Activated CD4-positive, alpha-beta T cell treated with anti-CD3 and anti-CD28 coated beads for 36 hours (primary cell): ENCODE results near the gene OR2A14. TPM values are rescaled to one million over a fixed set of nuclear protein-coding genes. Genes with fewer than 3 reads are reported as not detected.
"Not testable (repeated sequence)": the region's sequence is repeated elsewhere in the genome, so short reads cannot be mapped to it uniquely, and the experiment has no call there.

Experiments
- ATAC-seq: fragments of 200-7000 bp; cut with Tn5 transposase; one replicate; pipeline ENCODE4 v1.10.0; 2021; ENCODE audit warnings: mild to moderate bottlenecking, moderate library complexity
- CTCF ChIA-PET: fragments of 350-600 bp; sonication (Branson Sonifier 250); formaldehyde crosslinking; loops from one replicate; lab custom pipeline; 2021; ENCODE audit warnings: antibody characterized with exemption; lab: Charles Lee
- POLR2A ChIA-PET: fragments of 350-600 bp; sonication (Branson Sonifier 250); formaldehyde crosslinking; loops from one replicate; lab custom pipeline; 2021; ENCODE audit warnings: antibody characterized with exemption, inconsistent platforms; lab: Charles Lee
- DNase-seq: peaks from one replicate; pipeline ENCODE4 v3.0.0-alpha.2; 2020
- H3K27ac Mint-ChIP-seq: one replicate; pipeline ENCODE4 v1.8.0; 2021; ENCODE audit warnings: mixed read lengths
- H3K27me3 Mint-ChIP-seq: one replicate; pipeline ENCODE4 v1.8.0; 2021; ENCODE audit warnings: mixed read lengths
- H3K36me3 Mint-ChIP-seq: one replicate; pipeline ENCODE4 v1.8.0; 2021; ENCODE audit warnings: low read depth, mixed read lengths
- H3K4me1 Mint-ChIP-seq: one replicate; pipeline ENCODE4 v1.8.0; 2021; ENCODE audit warnings: mixed read lengths
- H3K4me3 Mint-ChIP-seq: one replicate; pipeline ENCODE4 v1.8.0; 2021; ENCODE audit warnings: mild to moderate bottlenecking, moderate library complexity, mixed read lengths
- H3K9me3 Mint-ChIP-seq: one replicate; pipeline ENCODE4 v1.8.0; 2021; ENCODE audit warnings: low read depth, mixed read lengths
- intact Hi-C, 2 experiments: fragments of 100-400 bp; cut with DNase I in 1 of 2; cut with micrococcal nuclease in 1 of 2; formaldehyde crosslinking; loops; one replicate each; pipeline versions ENCODE4 v1.14.2 to v1.15.1; 2022 to 2024; cut with DNase I, micrococcal nuclease
- total RNA-seq, 2 experiments: library from RNA; stranded (reverse); gene quantifications; one replicate each; pipeline ENCODE4 v1.2.3, GENCODE V29; 2021

The OR2A14 gene
- total RNA-seq, 2 experiments from 2014 or later = not detected

GRCh38 chr7:144148224-144148827, 25.4 kb downstream of the OR2A14 start:
- DNase-seq (no peak), ATAC-seq (no peak)
- Mint-ChIP-seq H3K4me1 (no peaks in the 10 kb centered on the region), H3K27me3 (peaks cover 13% of the 10 kb centered on the region), H3K36me3 (peaks cover 7% of the 10 kb centered on the region), H3K9me3 (peaks cover 28% of the 10 kb centered on the region), H3K27ac (no peak overlapping the region), H3K4me3 (no peak overlapping the region)
- ChIA-PET CTCF (interaction anchor here (0.7 kb wide), 1 partner anchor 31 kb away, joined by 3 read pairs; no protein-coding TSS in a partner anchor), POLR2A (no interaction called here)
- intact Hi-C loops = no loop called here

GRCh38 chr7:144158861-144159260, 35.9 kb downstream of the OR2A14 start:
- Mint-ChIP-seq H3K4me1 (no peaks in the 10 kb centered on the region), H3K36me3 (no peaks in the 10 kb centered on the region), H3K9me3 (no peaks in the 10 kb centered on the region), H3K4me3 (no peak overlapping the region), H3K27me3 (peaks cover 9% of the 10 kb centered on the region), H3K27ac (no peak overlapping the region)
- DNase-seq = no peak
- ChIA-PET CTCF (no interaction called here), POLR2A (no interaction called here)
- intact Hi-C loops = no loop called here
- no peak for ATAC-seq

GRCh38 chr7:144164784-144165183, 41.8 kb downstream of the OR2A14 start:
- ChIA-PET POLR2A (no interaction called here), CTCF (interaction anchor here (0.6 to 0.9 kb wide), 2 partner anchors 13 to 56 kb away, joined by 3 read pairs; no protein-coding TSS in a partner anchor)
- Mint-ChIP-seq H3K27me3 (peaks cover 17% of the 10 kb centered on the region), H3K36me3 (no peaks in the 10 kb centered on the region), H3K27ac (no peak overlapping the region), H3K4me3 (no peak overlapping the region), H3K9me3 (no peaks in the 10 kb centered on the region), H3K4me1 (no peaks in the 10 kb centered on the region)
- ATAC-seq = no peak
- intact Hi-C loops = no loop called here
- no peak for DNase-seq

DNA sequence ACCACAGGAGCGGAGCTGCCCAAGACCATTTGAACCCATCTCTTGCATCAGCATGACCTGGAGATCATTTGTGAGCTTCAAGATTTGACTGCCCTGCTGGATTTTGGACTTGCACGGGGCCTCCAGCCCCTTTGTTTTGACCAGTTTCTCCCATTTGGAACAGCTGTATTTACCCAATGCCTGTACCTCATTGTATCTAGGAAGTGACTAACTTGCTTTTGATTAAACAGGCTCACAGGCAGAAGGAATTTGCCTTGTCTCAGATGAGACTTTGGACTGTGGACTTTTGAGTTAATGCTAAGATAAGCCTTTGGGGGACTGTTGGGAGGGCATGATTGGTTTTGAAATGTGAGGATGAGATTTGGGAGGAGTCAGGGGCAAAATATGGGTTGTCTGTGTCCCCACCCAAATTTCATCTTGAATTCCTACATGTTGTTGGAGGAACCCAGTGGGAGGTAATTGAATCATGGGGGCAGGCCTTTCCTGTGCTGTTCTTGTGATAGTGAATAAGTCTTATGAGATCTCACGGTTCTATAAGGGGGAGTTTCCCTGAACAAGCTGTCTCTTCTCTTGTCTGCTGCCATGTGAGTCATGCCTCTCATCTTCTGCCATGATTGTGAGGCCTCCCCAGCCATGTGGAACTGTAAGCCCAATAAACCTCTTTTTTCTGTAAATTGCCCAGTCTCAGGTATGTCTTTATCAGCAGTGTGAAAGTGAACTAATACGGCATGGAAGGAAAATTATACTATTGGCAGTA, 48.8 kb downstream of the OR2A14 start:
- CTCF ChIA-PET = interaction anchor here (1.1 kb wide), 1 partner anchor 266 kb away, joined by 3 read pairs; no protein-coding TSS in a partner anchor

GRCh38 chr7:144174613-144175012, 51.6 kb downstream of the OR2A14 start:
- H3K4me1 Mint-ChIP-seq = no peaks in the 10 kb centered on the region
- H3K27me3 Mint-ChIP-seq = peaks cover 5% of the 10 kb centered on the region
- peaks cover 3% of the 10 kb centered on the region for H3K9me3 Mint-ChIP-seq
- no peak for DNase-seq
- ATAC-seq = no peak
- no peak overlapping the region for H3K4me3 Mint-ChIP-seq
- ChIA-PET CTCF (interaction anchor here (1.2 kb wide), 2 partner anchors 47 to 219 kb away, joined by 5 to 6 read pairs; no protein-coding TSS in a partner anchor), POLR2A (no interaction called here)
- peaks cover 2% of the 10 kb centered on the region for H3K36me3 Mint-ChIP-seq
- H3K27ac Mint-ChIP-seq = no peak overlapping the region
- intact Hi-C loops = loop anchor here (5.0 kb wide), 2 partner anchors 218 to 263 kb away; no protein-coding TSS in a partner anchor

More for the DNA sequence above, 48.8 kb downstream of the OR2A14 start:
- POLR2A ChIA-PET, H3K9me3 Mint-ChIP-seq, H3K36me3 Mint-ChIP-seq, H3K27ac Mint-ChIP-seq, H3K4me3 Mint-ChIP-seq, ATAC-seq, intact Hi-C loops, H3K4me1 Mint-ChIP-seq, H3K27me3 Mint-ChIP-seq: not testable (repeated sequence)
- peak; percentile 9 for DNase-seq

GRCh38 chr7:144178380-144179164, 55.6 kb downstream of the OR2A14 start:
- DNase-seq (peak; percentile 36), ATAC-seq (peak; percentile 90)
- H3K4me3 Mint-ChIP-seq, POLR2A ChIA-PET, H3K27me3 Mint-ChIP-seq, H3K27ac Mint-ChIP-seq, H3K9me3 Mint-ChIP-seq, H3K36me3 Mint-ChIP-seq, H3K4me1 Mint-ChIP-seq: not testable (repeated sequence)
- CTCF ChIA-PET = interaction anchor here (0.8 to 1.3 kb wide), 3 partner anchors 9 to 215 kb away, joined by 3 to 6 read pairs (median 4); no protein-coding TSS in a partner anchor
- intact Hi-C loops = loop anchor here (5.0 kb wide), 2 partner anchors 214 to 259 kb away; no protein-coding TSS in a partner anchor

- CTCF ChIA-PET, DNase-seq, ATAC-seq, POLR2A ChIA-PET, H3K4me3 Mint-ChIP-seq, H3K9me3 Mint-ChIP-seq, H3K27me3 Mint-ChIP-seq, H3K27ac Mint-ChIP-seq, H3K4me1 Mint-ChIP-seq, H3K36me3 Mint-ChIP-seq: not testable (repeated sequence)
- intact Hi-C loops = loop anchor here (5.0 kb wide), 2 partner anchors 213 to 258 kb away; no protein-coding TSS in a partner anchor
Measured at GRCh38 chr7:144179165-144179479, 56.1 kb downstream of the OR2A14 start.

Other genes with a start within 250 kb of the OR2A14 start
- gene TCAF1, start 221.0 kb upstream of the OR2A14 start, total RNA-seq = 10 to 100 TPM; 16.5 to 17.7 TPM
- not detected for gene OR2F2, start 187.9 kb upstream of the OR2A14 start, total RNA-seq
- not detected for gene OR2F1, start 168.3 kb upstream of the OR2A14 start, total RNA-seq
- not detected for gene OR6B1, start 122.9 kb upstream of the OR2A14 start, total RNA-seq
- not detected for gene OR2A5, start 74.2 kb upstream of the OR2A14 start, total RNA-seq
- not detected for gene OR2A25, start 53.4 kb upstream of the OR2A14 start, total RNA-seq
- not detected for gene OR2A12, start 36.9 kb upstream of the OR2A14 start, total RNA-seq
- gene OR2A2, start 13.6 kb upstream of the OR2A14 start, total RNA-seq = not detected
- gene CTAGE4, start 60.3 kb downstream of the OR2A14 start, total RNA-seq = 1 to 10 TPM; 1.2 to 1.4 TPM
- gene ARHGEF35, start 72.7 kb downstream of the OR2A14 start, total RNA-seq = 1 to 10 TPM; 5.1 to 6.3 TPM
- gene OR2A42, start 116.4 kb downstream of the OR2A14 start, total RNA-seq = not detected
- 1 to 10 TPM; 2.9 to 3.8 TPM for gene OR2A7, start 141.6 kb downstream of the OR2A14 start, total RNA-seq
- gene CTAGE8, start 146.1 kb downstream of the OR2A14 start, total RNA-seq = 1 to 10 TPM; 1.1 to 1.9 TPM
- not detected for gene OR2A1, start 189.2 kb downstream of the OR2A14 start, total RNA-seq
- gene ARHGEF5, start 232.2 kb downstream of the OR2A14 start, total RNA-seq = 10 to 100 TPM; 14.8 to 16.8 TPM